Measurements from ENCODE around the gene SH3GL1. TPM values are rescaled to one million over a fixed set of nuclear protein-coding genes. Genes with fewer than 3 reads are reported as not detected.

Gene SH3GL1
- total RNA-seq, 2 experiments from 2014 or later = 33.2 to 38.9 TPM

DNA sequence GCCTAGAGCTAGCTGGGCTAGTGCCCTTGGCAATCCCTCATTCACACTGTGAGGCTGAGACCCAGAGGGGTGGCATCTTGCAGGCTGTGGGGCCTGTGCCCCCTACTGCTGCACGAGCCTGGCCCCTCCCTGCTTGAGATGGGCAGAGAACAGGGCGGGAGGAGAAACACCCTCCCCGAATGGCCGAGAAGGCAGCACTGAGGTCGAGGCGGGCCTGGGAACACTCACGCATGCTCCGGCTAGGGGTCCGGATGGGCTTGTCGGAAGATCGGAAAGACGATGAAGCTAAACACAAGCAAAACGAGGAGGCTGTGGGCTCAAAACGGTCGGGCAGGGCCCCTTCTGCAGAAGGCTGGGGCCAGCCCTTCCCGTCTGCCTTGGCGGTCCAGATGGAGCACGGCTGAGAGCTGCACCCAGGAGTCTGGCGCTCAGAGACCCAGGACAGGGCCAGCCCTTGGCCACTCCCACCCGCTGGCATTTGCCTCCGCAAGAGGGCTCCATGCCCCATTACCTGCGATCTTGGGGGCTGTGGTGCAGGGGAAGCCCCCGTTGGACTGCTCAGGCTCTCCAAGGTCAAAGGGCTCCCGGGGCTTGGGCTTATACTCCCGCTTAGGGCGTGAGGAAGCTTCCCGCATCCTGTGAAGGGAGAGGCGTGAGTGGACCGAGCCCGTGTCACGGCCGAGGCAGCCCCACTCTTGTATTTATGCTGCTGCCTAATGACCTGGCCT lies 38.1 kb downstream of the SH3GL1 start:
- Histone ChIP-seq H3K9me3 (ENCODE audit: low read length) (no peaks in the 10 kb centered on the region), H3K4me2 (ENCODE audit: low read length) (no peak overlapping the region), H4K20me1 (ENCODE audit: insufficient read depth, low read length) (no peaks in the 10 kb centered on the region), H3K9me2 (ENCODE audit: insufficient read depth, low read length) (no peaks in the 10 kb centered on the region), H3K36me3 (ENCODE audit: insufficient read depth, low read length) (peaks cover 84% of the 10 kb centered on the region), H2AFZ (ENCODE audit: low read length) (no peak overlapping the region), H3K4me1 (ENCODE audit: insufficient read depth, low read length, poor library complexity, severe bottlenecking) (no peaks in the 10 kb centered on the region), H3K27ac (ENCODE audit: low read depth, low read length, poor library complexity, severe bottlenecking) (no peak overlapping the region), H3K79me2 (ENCODE audit: insufficient read depth, low read depth, low read length) (no peaks in the 10 kb centered on the region), H3K4me3 (ENCODE audit: low read depth, low read length, poor library complexity, severe bottlenecking) (no peak overlapping the region)
- no peak for DNase-seq (ENCODE audit: low spot score)
- ChIA-PET CTCF (ENCODE audit: unreplicated experiment) (no interaction called here), POLR2A (no interaction called here)
- TF ChIP-seq, protein P1, sequence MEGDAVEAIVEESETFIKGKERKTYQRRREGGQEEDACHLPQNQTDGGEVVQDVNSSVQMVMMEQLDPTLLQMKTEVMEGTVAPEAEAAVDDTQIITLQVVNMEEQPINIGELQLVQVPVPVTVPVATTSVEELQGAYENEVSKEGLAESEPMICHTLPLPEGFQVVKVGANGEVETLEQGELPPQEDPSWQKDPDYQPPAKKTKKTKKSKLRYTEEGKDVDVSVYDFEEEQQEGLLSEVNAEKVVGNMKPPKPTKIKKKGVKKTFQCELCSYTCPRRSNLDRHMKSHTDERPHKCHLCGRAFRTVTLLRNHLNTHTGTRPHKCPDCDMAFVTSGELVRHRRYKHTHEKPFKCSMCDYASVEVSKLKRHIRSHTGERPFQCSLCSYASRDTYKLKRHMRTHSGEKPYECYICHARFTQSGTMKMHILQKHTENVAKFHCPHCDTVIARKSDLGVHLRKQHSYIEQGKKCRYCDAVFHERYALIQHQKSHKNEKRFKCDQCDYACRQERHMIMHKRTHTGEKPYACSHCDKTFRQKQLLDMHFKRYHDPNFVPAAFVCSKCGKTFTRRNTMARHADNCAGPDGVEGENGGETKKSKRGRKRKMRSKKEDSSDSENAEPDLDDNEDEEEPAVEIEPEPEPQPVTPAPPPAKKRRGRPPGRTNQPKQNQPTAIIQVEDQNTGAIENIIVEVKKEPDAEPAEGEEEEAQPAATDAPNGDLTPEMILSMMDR (conservative IDR thresholded peaks at IDR 0.05; ENCODE audit: low read length) = no peak
- no peak for TF ChIP-seq EZH2phosphoT487 (IDR thresholded peaks at IDR 0.05; ENCODE audit: borderline replicate concordance, low read depth, low read length)
- intact Hi-C loops (cut with micrococcal nuclease; ENCODE audit: unreplicated experiment) = no loop called here
- BruUV-seq (replicated peaks) = no TSS peak

DNA sequence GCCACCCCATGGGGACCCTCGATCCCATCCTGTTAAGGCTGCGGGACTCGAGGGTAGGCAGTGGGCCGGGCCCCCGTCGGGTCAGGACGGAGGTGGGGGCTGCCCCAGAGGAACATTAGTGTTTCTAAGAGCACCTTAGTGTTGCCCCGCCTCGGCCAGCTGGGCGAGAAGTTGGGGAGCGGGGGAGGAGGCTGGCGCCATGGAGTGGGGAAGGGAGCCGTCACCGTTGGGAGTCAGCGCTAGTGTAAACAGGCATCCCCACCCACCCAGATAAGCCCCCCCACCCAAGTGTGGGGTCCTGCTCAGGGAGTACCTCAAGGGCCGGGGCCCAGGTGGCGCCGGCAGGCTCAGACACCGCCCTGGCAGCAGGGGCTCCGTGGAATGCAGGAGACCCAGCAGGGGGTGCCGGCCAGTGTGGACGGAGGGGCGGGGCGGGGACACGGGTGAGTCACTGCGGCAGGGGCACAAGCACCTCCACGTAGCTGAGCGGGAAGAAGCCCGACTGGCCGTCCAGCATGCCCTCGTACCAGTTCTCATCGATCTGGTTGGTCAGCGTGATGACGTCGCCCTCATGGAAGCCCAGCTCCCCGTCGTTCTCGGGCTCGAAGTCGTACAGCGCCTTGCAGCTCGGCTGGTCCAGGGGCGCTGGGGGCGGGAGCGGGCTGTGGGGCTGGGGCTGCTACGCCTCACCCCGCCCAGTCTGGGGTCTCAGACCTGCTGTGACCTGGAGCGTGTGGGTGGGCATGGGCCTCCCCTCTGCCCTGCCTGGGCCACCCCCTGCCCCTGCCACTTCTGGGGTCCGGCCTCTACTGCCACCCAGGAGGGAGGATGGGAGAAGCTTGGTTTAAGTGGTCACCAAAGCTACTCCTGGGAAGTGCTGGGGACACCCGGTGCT lies 38.9 kb downstream of the SH3GL1 start:
- intact Hi-C loops (cut with micrococcal nuclease; ENCODE audit: unreplicated experiment) = no loop called here

More for the DNA sequence above, 38.9 kb downstream of the SH3GL1 start:
- no peak for TF ChIP-seq EZH2phosphoT487 (IDR thresholded peaks at IDR 0.05; ENCODE audit: borderline replicate concordance, low read depth, low read length)
- TF ChIP-seq, protein P1 (conservative IDR thresholded peaks at IDR 0.05; ENCODE audit: low read length) = no peak
- ChIA-PET POLR2A (no interaction called here), CTCF (ENCODE audit: unreplicated experiment) (no interaction called here)
- Histone ChIP-seq H3K79me2 (ENCODE audit: insufficient read depth, low read depth, low read length) (no peaks in the 10 kb centered on the region), H3K36me3 (ENCODE audit: insufficient read depth, low read length) (peaks cover 84% of the 10 kb centered on the region), H3K4me1 (ENCODE audit: insufficient read depth, low read length, poor library complexity, severe bottlenecking) (no peaks in the 10 kb centered on the region), H3K4me2 (ENCODE audit: low read length) (no peak overlapping the region), H2AFZ (ENCODE audit: low read length) (no peak overlapping the region), H3K4me3 (ENCODE audit: low read depth, low read length, poor library complexity, severe bottlenecking) (no peak overlapping the region), H3K9me3 (ENCODE audit: low read length) (no peaks in the 10 kb centered on the region), H3K27ac (ENCODE audit: low read depth, low read length, poor library complexity, severe bottlenecking) (no peak overlapping the region), H3K9me2 (ENCODE audit: insufficient read depth, low read length) (no peaks in the 10 kb centered on the region), H4K20me1 (ENCODE audit: insufficient read depth, low read length) (no peaks in the 10 kb centered on the region)
- no TSS peak for BruUV-seq (replicated peaks)
- no peak for DNase-seq (ENCODE audit: low spot score)

Measured in OCI-LY7 (cell line).